PC-3 (cell line): ENCODE data around the gene FAM186B.

Source experiments
- EZH2 ChIP-seq: fragments of 300-600 bp; sonication (generic); IDR thresholded peaks from one replicate; pipeline ENCODE4 v1.6.1; 2017; ENCODE audit warnings: antibody characterized with exemption, mild to moderate bottlenecking, low read length; ENCODE audit not compliant: unreplicated experiment
- TF ChIP-seq, protein P1 (sequence below): fragments of 300-600 bp; sonication (generic); conservative IDR thresholded peaks from 2 replicates; pipeline ENCODE4 v1.5.1; 2017; ENCODE audit warnings: antibody characterized with exemption, low read depth, mild to moderate bottlenecking, low read length

DNA sequence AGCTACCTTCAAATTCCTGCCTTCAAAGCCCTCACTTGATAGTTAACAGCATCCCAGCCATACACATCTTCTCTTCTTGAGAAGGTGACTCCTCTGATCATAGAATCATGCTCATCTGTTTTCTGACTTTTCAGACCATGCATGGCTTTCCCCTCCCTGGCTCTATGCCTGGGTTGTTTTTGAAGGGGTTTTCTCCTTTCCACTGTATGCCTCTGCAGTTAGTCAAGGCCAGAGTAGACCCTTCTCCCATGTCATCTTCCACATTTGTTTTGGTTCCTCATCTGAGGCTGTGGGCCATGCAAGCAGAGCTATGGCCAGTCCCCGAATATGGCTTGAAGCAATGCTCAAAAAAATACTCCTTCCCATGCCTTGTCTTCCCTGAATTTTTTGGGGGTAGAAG is 23.2 kb downstream of the FAM186B start:
- TF ChIP-seq, protein P1, sequence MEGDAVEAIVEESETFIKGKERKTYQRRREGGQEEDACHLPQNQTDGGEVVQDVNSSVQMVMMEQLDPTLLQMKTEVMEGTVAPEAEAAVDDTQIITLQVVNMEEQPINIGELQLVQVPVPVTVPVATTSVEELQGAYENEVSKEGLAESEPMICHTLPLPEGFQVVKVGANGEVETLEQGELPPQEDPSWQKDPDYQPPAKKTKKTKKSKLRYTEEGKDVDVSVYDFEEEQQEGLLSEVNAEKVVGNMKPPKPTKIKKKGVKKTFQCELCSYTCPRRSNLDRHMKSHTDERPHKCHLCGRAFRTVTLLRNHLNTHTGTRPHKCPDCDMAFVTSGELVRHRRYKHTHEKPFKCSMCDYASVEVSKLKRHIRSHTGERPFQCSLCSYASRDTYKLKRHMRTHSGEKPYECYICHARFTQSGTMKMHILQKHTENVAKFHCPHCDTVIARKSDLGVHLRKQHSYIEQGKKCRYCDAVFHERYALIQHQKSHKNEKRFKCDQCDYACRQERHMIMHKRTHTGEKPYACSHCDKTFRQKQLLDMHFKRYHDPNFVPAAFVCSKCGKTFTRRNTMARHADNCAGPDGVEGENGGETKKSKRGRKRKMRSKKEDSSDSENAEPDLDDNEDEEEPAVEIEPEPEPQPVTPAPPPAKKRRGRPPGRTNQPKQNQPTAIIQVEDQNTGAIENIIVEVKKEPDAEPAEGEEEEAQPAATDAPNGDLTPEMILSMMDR: no peak
- TF ChIP-seq EZH2: no peak
